Sigmoid colon (tissue), 4 donors: Measurements from ENCODE around the gene TTLL11.

Experiments used
- EP300 ChIP-seq, 4 donors: sonication (generic); formaldehyde crosslinking; IDR thresholded peaks; one replicate each; pipeline ENCODE4 v1.6.1; 2017; ENCODE audit warnings: antibody characterized with exemption in 4 of 4
- TF ChIP-seq, protein P1 (sequence below), 4 experiments: fragments of 450-650 bp in 3 of 4; fragments of 200-600 bp in 1 of 4; IDR thresholded peaks; one replicate each; pipeline ENCODE4 v1.5.1; 2016 to 2019; ENCODE audit warnings: antibody characterized with exemption in 4 of 4, mild to moderate bottlenecking in 3 of 4, moderate library complexity in 2 of 4

DNA sequence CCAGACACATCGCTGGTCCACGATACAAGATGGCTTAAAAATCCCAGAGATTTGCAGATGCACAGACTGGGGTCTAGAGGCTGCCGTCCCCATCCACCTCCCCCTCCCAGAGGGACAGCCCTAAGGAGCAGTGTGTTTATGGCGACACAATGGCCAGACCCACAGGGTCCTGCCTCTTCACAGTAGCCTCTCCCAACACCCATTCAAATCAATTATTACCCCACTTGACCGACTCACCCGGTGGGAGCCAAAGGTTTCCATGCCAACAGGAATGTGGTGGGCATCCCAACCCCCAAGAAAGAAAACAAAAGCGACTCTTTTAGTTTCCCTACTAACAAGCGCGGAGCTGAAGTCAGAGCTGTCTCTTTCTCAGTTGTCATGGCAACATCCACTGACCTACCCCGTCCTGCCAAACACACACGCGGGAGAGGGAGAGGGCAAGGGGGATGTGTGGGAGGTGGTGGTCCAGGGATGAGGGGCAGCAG lies 209.0 kb downstream of the TTLL11 start:
- TF ChIP-seq, protein P1, sequence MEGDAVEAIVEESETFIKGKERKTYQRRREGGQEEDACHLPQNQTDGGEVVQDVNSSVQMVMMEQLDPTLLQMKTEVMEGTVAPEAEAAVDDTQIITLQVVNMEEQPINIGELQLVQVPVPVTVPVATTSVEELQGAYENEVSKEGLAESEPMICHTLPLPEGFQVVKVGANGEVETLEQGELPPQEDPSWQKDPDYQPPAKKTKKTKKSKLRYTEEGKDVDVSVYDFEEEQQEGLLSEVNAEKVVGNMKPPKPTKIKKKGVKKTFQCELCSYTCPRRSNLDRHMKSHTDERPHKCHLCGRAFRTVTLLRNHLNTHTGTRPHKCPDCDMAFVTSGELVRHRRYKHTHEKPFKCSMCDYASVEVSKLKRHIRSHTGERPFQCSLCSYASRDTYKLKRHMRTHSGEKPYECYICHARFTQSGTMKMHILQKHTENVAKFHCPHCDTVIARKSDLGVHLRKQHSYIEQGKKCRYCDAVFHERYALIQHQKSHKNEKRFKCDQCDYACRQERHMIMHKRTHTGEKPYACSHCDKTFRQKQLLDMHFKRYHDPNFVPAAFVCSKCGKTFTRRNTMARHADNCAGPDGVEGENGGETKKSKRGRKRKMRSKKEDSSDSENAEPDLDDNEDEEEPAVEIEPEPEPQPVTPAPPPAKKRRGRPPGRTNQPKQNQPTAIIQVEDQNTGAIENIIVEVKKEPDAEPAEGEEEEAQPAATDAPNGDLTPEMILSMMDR (IDR thresholded peaks at IDR 0.05), result no peak
- TF ChIP-seq EP300 (IDR thresholded peaks at IDR 0.05), result no peak
